Upper lobe of left lung (tissue), 6 donors: Measurements from ENCODE around the gene GPR89A. TPM values are rescaled to one million over a fixed set of nuclear protein-coding genes. Genes with fewer than 3 reads are reported as not detected.

Experiments used
- ATAC-seq, 2 donors: fragments of 200-7000 bp; cut with Tn5 transposase; one replicate each; pipeline ENCODE4 v1.9.1; 2022; ENCODE audit warnings: mild to moderate bottlenecking in 2 of 2, moderate library complexity in 2 of 2; ENCODE audit not compliant: low FRiP score in 2 of 2
- DNase-seq, 2 donors: peaks; one replicate each; pipeline ENCODE4 v3.0.0-alpha.2; 2019 to 2020
- H3K27ac ChIP-seq, 4 donors: fragments of 200-600 bp; sonication (generic); one replicate each; pipeline ENCODE4 v1.5.1; 2016 to 2019
- H3K27me3 ChIP-seq, 4 donors: fragments of 200-600 bp; sonication (generic); one replicate each; pipeline ENCODE4 v1.5.1; 2017 to 2019
- H3K36me3 ChIP-seq, 4 donors: fragments of 200-600 bp; sonication (generic); one replicate each; pipeline ENCODE4 v1.5.1; 2016 to 2019
- H3K4me1 ChIP-seq, 4 donors: fragments of 200-600 bp; sonication (generic); one replicate each; pipeline ENCODE4 v1.5.1; 2018 to 2019
- H3K4me3 ChIP-seq, 4 donors: fragments of 200-600 bp; sonication (generic); one replicate each; pipeline ENCODE4 v1.5.1; 2017 to 2019; ENCODE audit warnings: mild to moderate bottlenecking in 2 of 4, moderate library complexity in 1 of 4
- H3K9me3 ChIP-seq, 4 donors: fragments of 200-600 bp; sonication (generic); one replicate each; pipeline ENCODE4 v1.5.1; 2018 to 2019
- CTCF ChIP-seq, 6 experiments: fragments of 450-650 bp in 4 of 6; fragments of 200-600 bp in 2 of 6; sonication (generic) in 2 of 6; IDR thresholded peaks; one replicate each; pipeline ENCODE4 v1.5.1; 2016 to 2019; ENCODE audit warnings: antibody characterized with exemption in 6 of 6
- EP300 ChIP-seq, 4 donors: sonication (generic); formaldehyde crosslinking; IDR thresholded peaks; one replicate each; pipeline ENCODE4 v1.5.1; 2017; ENCODE audit warnings: antibody characterized with exemption in 4 of 4, control low read depth in 2 of 4
- POLR2A ChIP-seq, 4 donors: fragments of 450-650 bp; IDR thresholded peaks; one replicate each; pipeline ENCODE4 v1.5.1; 2016 to 2017; ENCODE audit warnings: antibody characterized with exemption in 4 of 4, mild to moderate bottlenecking in 2 of 4
- POLR2AphosphoS5 ChIP-seq, 2 donors: sonication (generic); formaldehyde crosslinking; IDR thresholded peaks; one replicate each; pipeline ENCODE4 v1.5.1; 2017; ENCODE audit warnings: antibody characterized with exemption in 2 of 2
- WGBS, 2 donors: methylation state at CpG; one replicate each; pipeline ENCODE4 v1.1.5; 2017 to 2018; 5-methylcytosine and 5-hydroxymethylcytosine counted together
- total RNA-seq, 6 donors: library from RNA; depleted of rRNA in 4 of 6; stranded (reverse); fragments of >200 nt in 4 of 6; gene quantifications; one replicate each; pipeline versions ENCODE4 v1.1.0 to v1.2.1, GENCODE V29; 2016 to 2021
- donor health status: DM: no; HTN: no; CAD: no; lungs with moderate emphysema.
- donor health status: DM: no; HTN: yes; CAD: no; lungs with severe emphysema.

The GPR89A gene
- total RNA-seq, 6 donors from 2014 or later, result 13.4 to 51.3 (median 25.4) TPM

GRCh38 chr1:145702826-145703225 is 95.0 kb downstream of the GPR89A start:
- TF ChIP-seq CTCF (IDR thresholded peaks at IDR 0.05), result no peak
- TF ChIP-seq POLR2A (IDR thresholded peaks at IDR 0.05), result no peak
- no peak for TF ChIP-seq POLR2AphosphoS5 (IDR thresholded peaks at IDR 0.05)
- TF ChIP-seq EP300 (IDR thresholded peaks at IDR 0.05), result no peak
- no peaks in the 10 kb centered on the region for H3K36me3 ChIP-seq
- H3K4me1 ChIP-seq, result no peaks in the 10 kb centered on the region
- 85% methylated on average over 7 of the region's 7 CpGs for WGBS, 2 donors
- no peak overlapping the region for H3K27ac ChIP-seq
- no peak for DNase-seq
- H3K27me3 ChIP-seq, result no peaks in the 10 kb centered on the region
- no peak for ATAC-seq
- H3K9me3 ChIP-seq, result no peaks in the 10 kb centered on the region
- no peak overlapping the region for H3K4me3 ChIP-seq

- Histone ChIP-seq H3K9me3 (no peaks in the 10 kb centered on the region), H3K27me3 (no peaks in the 10 kb centered on the region), H3K4me1 (no peaks in the 10 kb centered on the region), H3K27ac (no peak overlapping the region), H3K36me3 (no peaks in the 10 kb centered on the region), H3K4me3 (no peak overlapping the region)
- TF ChIP-seq CTCF (IDR thresholded peaks at IDR 0.05), result no peak
- TF ChIP-seq POLR2A (IDR thresholded peaks at IDR 0.05), result no peak
- no peak for TF ChIP-seq POLR2AphosphoS5 (IDR thresholded peaks at IDR 0.05)
- TF ChIP-seq EP300 (IDR thresholded peaks at IDR 0.05), result no peak
- ATAC-seq (no peak), DNase-seq (no peak)
- WGBS, 2 donors, result 90% methylated on average over 7 of the region's 7 CpGs
Observed at GRCh38 chr1:145705622-145706021, 97.8 kb downstream of the GPR89A start.

- Histone ChIP-seq H3K4me3 (no peak overlapping the region), H3K27me3 (no peaks in the 10 kb centered on the region), H3K9me3 (no peaks in the 10 kb centered on the region), H3K27ac (no peak overlapping the region), H3K4me1 (no peaks in the 10 kb centered on the region), H3K36me3 (no peaks in the 10 kb centered on the region)
- DNase-seq, result no peak
- WGBS, 2 donors, result 75 to 94% methylated on average over 2 of the region's 2 CpGs
- no peak for ATAC-seq
- TF ChIP-seq EP300 (IDR thresholded peaks at IDR 0.05), result no peak
- no peak for TF ChIP-seq POLR2A (IDR thresholded peaks at IDR 0.05)
- TF ChIP-seq POLR2AphosphoS5 (IDR thresholded peaks at IDR 0.05), result no peak
- TF ChIP-seq CTCF (IDR thresholded peaks at IDR 0.05), result no peak
Observed at GRCh38 chr1:145706086-145706664, 98.4 kb downstream of the GPR89A start.

- Histone ChIP-seq H3K36me3 (no peaks in the 10 kb centered on the region), H3K27ac (no peak within 1 kb of the TSS), H3K4me3 (no peak within 1 kb of the TSS), H3K27me3 (no peaks in the 10 kb centered on the region), H3K9me3 (no peaks in the 10 kb centered on the region), H3K4me1 (no peaks in the 10 kb centered on the region)
- WGBS, 2 donors, result 76 to 87% methylated on average over 6 to 9 of the region's 9 CpGs
- ATAC-seq (no peak), DNase-seq (no peak)
- TF ChIP-seq EP300 (IDR thresholded peaks at IDR 0.05), result no peak
- TF ChIP-seq CTCF (IDR thresholded peaks at IDR 0.05), result no peak
- no peak for TF ChIP-seq POLR2A (IDR thresholded peaks at IDR 0.05)
- TF ChIP-seq POLR2AphosphoS5 (IDR thresholded peaks at IDR 0.05), result no peak
Observed at GRCh38 chr1:145707183-145707867, 99.5 kb downstream of the GPR89A start, which contains the start of gene PDZK1. TSS of gene PDZK1 (minus strand) at chr1:145707368. CDS start at chr1:145688021, 19,347 bp downstream.
